GM19043 (cell line): ENCODE data around the gene GALNT18.

ENCODE experiments used
- ATAC-seq: cut with Tn5 transposase; IDR thresholded peaks from one replicate; pipeline ENCODE4 v1.9.1; 2021; ENCODE audit warnings: low read depth; ENCODE audit not compliant: unreplicated experiment

Gene GALNT18

GRCh38 chr11:11570823-11571222 is 51.0 kb downstream of the GALNT18 start:
- ATAC-seq: no peak

DNA sequence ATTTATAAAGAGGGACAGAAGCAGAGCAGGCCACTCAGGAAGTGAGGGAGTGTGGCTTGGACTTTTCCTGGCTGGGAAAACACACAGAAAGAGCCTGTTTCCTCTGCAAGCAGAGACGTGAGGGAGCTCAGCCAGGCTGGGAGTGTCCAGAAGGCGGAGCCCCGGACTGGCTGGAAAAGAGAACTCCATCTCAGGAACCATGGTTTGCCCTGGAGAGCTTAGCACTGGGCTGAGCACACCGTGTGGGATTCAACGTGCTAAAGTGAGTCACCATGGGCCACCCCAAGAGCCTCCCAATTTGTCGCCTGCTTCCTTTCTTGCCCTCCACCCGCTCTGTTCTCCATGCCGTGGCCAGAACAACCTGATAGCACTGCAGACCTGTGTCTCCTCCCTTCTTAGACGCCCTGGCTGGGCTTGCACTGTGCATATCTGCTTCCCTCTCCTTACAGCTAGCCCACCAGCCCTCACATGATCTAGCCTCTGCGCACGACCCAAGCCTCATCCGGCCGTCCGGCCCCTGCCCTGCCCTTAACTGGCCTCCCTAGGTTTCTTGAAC is 51.8 kb downstream of the GALNT18 start:
- no peak for ATAC-seq

GRCh38 chr11:11568651-11569229 is 53.1 kb downstream of the GALNT18 start:
- ATAC-seq: no peak

DNA sequence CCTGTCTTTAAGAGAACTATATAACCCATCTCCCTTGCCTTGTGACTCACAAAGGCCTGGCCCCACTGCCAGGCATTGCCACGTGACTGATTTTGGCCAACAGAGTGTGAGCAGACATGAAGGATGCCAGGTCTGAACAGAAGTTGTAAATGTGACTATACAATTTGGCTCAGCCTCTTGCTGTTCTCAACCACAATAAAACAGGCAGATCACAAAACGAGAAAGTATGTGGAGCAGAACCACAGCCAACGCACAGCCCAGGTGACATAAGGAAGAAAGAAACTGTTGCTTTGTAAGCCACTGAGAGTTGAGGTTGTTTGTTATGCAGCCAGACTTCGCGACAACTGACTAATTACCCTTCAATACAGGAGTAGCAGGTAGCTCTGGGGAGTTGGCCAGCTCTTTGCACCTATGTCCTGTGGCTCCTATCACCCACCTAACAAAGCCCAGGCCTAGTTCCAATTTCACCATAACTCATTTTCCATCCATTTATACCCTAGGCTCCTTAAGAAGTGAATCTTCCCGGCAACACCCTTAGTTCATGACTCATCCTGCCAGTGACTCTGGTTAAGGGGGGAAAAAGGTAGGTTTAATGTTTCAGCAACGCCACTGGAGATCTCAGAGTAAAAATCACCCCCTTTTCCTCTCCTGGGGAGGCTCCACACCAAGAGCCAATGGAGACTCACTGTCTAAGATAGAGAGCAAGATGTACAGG is 53.7 kb downstream of the GALNT18 start:
- ATAC-seq: no peak

- no peak for ATAC-seq
These were observed 56.2 kb downstream of the GALNT18 start for GRCh38 chr11:11565636-11566035.

DNA sequence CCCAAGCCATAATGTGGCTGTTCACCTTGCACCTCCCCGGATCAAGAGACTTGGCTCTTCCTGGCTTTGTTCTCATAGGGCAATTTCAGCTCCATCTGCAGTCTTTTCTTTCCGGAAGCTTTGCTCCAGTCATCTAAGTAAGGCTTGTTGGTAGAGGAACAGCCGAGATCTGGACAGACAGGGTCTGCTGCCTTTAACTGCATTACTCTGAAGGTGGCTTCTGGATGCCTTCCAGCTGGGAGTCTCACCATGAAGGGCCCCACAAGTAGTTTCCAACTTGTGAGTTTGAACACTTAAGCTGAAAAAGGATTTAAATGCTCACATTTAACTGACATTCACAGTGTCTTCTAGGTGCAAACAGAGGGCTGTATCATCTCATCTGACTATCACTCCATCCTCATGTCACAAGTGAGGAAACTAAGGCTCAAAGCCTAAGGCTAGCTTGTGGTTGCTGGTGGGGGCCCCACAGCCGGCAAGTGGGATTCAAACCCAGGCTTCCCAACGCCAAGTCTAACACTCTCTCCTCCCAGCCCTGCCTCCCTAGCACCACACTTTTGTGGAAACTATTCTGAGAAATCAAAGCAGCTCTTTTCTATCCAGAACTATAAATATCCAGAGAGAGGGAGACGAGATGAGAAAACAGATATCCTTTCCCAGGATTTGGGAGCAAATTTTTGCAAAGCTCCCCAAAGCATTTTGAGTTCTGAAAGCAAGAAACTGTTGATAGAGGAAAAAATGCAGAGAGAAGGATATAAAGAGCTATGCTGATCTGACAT is 58.4 kb downstream of the GALNT18 start:
- no peak for ATAC-seq

- no peak for ATAC-seq
These were observed 59.8 kb downstream of the GALNT18 start for GRCh38 chr11:11561991-11562390.

GRCh38 chr11:11558826-11559225 is 63.0 kb downstream of the GALNT18 start:
- ATAC-seq: no peak

GRCh38 chr11:11558396-11558795 is 63.4 kb downstream of the GALNT18 start:
- ATAC-seq: no peak

DNA sequence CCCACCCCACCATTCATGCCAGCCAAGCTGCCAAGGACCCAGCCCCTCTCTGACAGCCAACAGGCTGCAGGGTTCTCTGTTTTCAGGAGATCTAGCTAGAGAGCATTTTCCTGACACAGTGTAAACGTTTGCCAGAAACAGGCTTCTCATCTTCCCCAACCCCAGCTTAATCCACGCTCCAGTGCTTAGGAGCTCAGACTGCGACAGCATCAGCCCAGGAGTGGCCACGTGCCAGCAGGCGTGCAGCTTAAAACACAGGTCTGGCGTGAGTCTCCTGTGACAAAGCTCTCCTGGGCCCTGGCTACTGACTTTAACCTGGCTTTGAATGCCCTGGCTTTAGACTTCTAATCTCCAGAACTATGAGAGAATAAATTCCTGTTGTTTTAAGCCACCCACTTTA is 66.6 kb downstream of the GALNT18 start:
- ATAC-seq: no peak

GRCh38 chr11:11553573-11553972 is 68.2 kb downstream of the GALNT18 start:
- no peak for ATAC-seq

DNA sequence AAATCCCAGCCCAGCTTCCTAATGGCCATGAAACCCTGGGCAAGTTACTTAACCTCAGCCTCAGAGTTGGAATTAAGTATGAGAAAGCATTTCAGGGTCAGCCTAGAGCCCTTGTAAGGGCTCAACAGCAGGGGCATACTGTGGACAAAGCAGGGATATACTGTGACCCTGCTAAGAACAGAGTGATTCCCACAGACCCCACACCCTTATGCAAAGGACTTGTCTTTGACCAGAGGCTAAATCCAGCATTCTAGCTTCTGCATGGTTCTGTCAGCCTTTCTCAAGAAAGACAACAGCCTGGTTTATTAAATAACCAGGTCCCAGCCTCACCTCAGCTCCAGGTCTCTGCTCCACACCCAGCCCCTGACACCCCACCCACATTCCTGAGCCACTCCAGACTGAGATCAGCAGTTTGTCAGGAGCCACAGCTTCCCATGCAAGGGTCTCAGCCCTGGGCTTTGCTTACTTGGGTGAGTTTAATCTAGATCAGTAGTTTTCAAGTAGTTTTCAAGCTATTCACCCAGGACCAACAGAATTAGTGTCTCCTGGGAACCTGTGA is 69.2 kb downstream of the GALNT18 start:
- ATAC-seq: no peak

DNA sequence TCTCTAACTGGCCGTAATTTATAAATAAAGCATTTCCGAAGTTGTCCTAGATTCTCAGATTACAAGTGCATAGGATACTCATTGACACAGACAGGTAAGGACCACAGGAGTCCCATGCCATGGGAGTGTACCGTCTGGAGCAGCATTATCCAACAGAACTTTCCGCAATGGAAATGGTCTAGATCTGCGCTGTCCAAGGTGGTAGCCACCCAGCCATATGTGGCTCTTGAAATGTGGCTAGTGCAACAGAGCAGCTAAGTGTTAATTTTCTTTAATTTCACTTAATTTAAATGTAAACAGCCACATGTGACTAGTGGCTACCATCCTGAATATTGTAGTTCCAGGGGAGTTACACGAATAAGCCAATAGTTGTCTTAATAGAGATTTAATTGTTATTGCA is 71.3 kb downstream of the GALNT18 start:
- no peak for ATAC-seq

DNA sequence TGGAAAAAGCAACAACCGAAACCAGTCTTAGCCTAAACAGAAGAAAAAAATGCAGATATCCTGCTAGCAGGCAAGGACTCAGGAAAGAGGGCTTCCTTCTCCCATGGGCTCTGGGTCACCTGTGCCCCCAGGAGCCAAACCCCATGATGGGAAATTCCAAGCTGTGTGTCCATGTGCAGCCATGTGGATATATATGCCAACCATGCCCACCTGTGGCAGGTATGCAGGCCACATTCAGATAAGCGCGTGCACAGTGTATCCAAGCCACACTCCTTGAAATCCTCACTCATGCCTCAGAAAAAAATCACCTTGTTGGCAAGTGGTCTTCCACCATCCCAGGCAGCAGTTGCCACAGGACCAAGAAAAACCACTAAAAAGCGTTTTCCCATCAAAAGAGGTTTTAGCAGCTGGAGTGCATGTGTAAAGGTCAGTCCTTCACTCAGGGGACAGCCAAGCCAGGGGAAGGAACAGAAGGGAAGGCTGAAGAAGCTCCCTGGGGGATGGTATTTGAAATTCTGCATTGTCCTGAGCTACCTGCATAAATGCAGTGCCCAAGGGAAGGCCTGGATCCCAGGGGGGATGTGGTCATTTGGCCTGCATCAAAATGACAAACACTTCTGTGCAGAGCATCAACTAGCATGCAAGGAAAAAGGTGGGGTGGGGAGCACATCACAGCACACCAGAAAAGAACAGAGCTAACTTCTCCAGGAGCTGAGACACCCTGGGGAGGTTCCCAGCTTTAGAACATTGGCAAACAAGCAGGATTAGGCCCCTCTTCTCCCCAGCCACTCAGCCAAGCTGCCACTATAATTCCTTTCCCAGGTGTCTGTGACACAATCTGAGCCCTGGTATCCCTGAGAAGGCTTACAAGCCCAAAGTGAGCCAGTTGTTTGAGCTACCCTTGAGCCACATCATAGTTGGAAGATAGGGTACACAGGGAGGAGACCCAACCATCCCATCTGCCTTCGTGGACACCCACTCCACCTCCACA is 76.2 kb downstream of the GALNT18 start:
- no peak for ATAC-seq

- no peak for ATAC-seq
These were observed 78.1 kb downstream of the GALNT18 start for GRCh38 chr11:11543656-11544055.

- no peak for ATAC-seq
These were observed 81.6 kb downstream of the GALNT18 start for GRCh38 chr11:11540157-11540556.

GRCh38 chr11:11538277-11538960 is 83.4 kb downstream of the GALNT18 start:
- ATAC-seq: no peak

- no peak for ATAC-seq
These were observed 83.9 kb downstream of the GALNT18 start for GRCh38 chr11:11537871-11538270.

GRCh38 chr11:11537372-11537771 is 84.4 kb downstream of the GALNT18 start:
- ATAC-seq: no peak
